Nephron progenitor cell (in vitro differentiated cells): Measurements from ENCODE around the gene SLC25A6.

Source experiments
- DNase-seq: peaks from one replicate; pipeline ENCODE4 v3.0.0; 2021
- H3K27ac Mint-ChIP-seq: 2 replicates; pipeline ENCODE4 v1.8.0; 2021; ENCODE audit warnings: mild to moderate bottlenecking, moderate library complexity, mixed read lengths
- H3K27me3 Mint-ChIP-seq: 2 replicates; pipeline ENCODE4 v1.8.0; 2021; ENCODE audit warnings: mild to moderate bottlenecking, low read depth, mixed read lengths; ENCODE audit not compliant: poor library complexity
- H3K36me3 Mint-ChIP-seq: 2 replicates; pipeline ENCODE4 v1.8.0; 2021; ENCODE audit warnings: low read depth, mixed read lengths
- H3K4me1 Mint-ChIP-seq: 2 replicates; pipeline ENCODE4 v1.8.0; 2021; ENCODE audit warnings: mixed read lengths
- H3K4me3 Mint-ChIP-seq: 2 replicates; pipeline ENCODE4 v1.8.0; 2021; ENCODE audit warnings: mild to moderate bottlenecking, moderate library complexity, mixed read lengths
- H3K9me3 Mint-ChIP-seq: 2 replicates; pipeline ENCODE4 v1.8.0; 2021; ENCODE audit warnings: mild to moderate bottlenecking, moderate library complexity, mixed read lengths
- CTCF ChIP-seq: fragments of 200-600 bp; sonication (generic); IDR thresholded peaks from 2 replicates; pipeline ENCODE4 v1.5.0; 2021; ENCODE audit warnings: antibody characterized with exemption

SLC25A6 gene

DNA sequence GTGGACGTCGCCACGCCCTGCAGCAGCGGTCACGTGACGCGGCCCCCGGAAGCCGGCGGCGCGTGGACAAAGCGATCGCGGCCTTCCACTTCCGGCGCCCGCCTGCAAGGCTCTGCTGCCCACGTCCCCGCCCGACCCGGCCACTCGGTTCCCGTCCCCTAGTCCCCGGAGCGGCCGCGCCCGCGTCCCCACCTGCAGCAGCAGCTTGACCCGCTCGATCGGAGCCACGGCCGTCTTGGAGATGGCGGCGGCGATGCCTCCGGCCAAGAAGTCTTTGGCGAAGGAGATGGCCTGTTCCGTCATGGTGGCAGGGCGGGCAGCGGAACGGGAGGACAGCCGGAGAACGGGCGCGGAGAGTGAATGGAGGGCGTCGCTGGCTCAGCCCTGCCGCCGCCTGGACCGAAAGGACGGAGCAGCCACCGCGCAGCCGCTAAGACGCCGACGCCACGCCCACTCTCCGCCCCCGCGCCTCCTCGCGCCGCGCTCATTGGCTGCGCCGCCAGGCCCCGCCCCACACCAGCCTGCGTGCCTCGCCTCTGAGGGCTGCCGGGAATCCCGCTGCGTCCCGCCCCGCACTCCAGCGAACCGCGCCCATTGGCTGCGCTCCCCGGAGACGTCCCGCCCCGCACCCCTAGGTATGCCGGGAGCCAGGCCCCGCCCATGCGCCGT, at the start of gene SLC25A6:
Gene SLC25A6, minus strand, starts transcription at position 407 of the 669 bp plus-strand sequence. Its CDS starts 104 bp downstream, at position 303.
- H3K9me3 Mint-ChIP-seq, result no peaks in the 10 kb centered on the region
- H3K4me3 Mint-ChIP-seq, result peak within 1 kb of the TSS; percentile 95
- TF ChIP-seq CTCF, result no peak
- peak; percentile 99 for DNase-seq
- H3K4me1 Mint-ChIP-seq, result peaks cover 54% of the 10 kb centered on the region
- peaks cover 50% of the 10 kb centered on the region for H3K36me3 Mint-ChIP-seq
- peak within 1 kb of the TSS; percentile 98 for H3K27ac Mint-ChIP-seq
- H3K27me3 Mint-ChIP-seq, result peaks cover 12% of the 10 kb centered on the region

- Mint-ChIP-seq H3K9me3 (peaks cover 51% of the 10 kb centered on the region), H3K4me3 (no peak overlapping the region), H3K27me3 (peaks cover 3% of the 10 kb centered on the region), H3K27ac (no peak overlapping the region), H3K4me1 (no peaks in the 10 kb centered on the region), H3K36me3 (peaks cover 84% of the 10 kb centered on the region)
- no peak for DNase-seq
- no peak for TF ChIP-seq CTCF
These were observed 48.6 kb upstream of the SLC25A6 start for GRCh38 chrX:1440506-1440905.

- Mint-ChIP-seq H3K9me3 (peaks cover 16% of the 10 kb centered on the region), H3K4me1 (no peaks in the 10 kb centered on the region), H3K27ac (no peak overlapping the region), H3K27me3 (no peaks in the 10 kb centered on the region), H3K36me3 (peaks cover 64% of the 10 kb centered on the region), H3K4me3 (no peak overlapping the region)
- DNase-seq, result no peak
- no peak for TF ChIP-seq CTCF
These were observed 43.5 kb upstream of the SLC25A6 start for GRCh38 chrX:1435241-1435895.

DNA sequence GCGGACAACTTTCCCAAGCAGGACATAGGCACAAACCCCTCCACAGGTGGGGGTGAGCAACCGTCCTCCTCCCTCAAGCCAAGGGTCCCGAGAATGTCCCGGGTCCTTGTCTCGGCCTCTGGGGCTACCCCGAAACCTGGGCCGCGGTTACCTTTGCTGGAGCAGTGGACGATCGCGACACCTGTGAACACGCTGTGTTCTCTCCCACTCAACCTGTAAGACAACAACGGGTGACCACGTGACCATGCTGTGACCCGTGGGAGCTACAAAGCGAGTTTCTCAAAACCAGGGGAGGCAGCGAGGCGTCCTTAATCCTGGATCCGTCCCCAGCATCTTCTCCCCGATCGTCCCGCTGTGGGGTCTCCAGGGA, 42.9 kb upstream of the SLC25A6 start:
- Mint-ChIP-seq H3K36me3 (peaks cover 65% of the 10 kb centered on the region), H3K9me3 (peaks cover 13% of the 10 kb centered on the region), H3K27ac (no peak overlapping the region), H3K4me3 (no peak overlapping the region), H3K27me3 (no peaks in the 10 kb centered on the region), H3K4me1 (no peaks in the 10 kb centered on the region)
- TF ChIP-seq CTCF, result no peak
- no peak for DNase-seq

- DNase-seq, result no peak
- Mint-ChIP-seq H3K27me3 (no peaks in the 10 kb centered on the region), H3K36me3 (peaks cover 64% of the 10 kb centered on the region), H3K4me3 (no peak overlapping the region), H3K4me1 (no peaks in the 10 kb centered on the region), H3K27ac (no peak overlapping the region), H3K9me3 (peaks cover 9% of the 10 kb centered on the region)
- no peak for TF ChIP-seq CTCF
These were observed 41.9 kb upstream of the SLC25A6 start for GRCh38 chrX:1433646-1434357.
